Endodermal cell (in vitro differentiated cells): Measurements from ENCODE around the gene ACSM6. TPM values are rescaled to one million over a fixed set of nuclear protein-coding genes. Genes with fewer than 3 reads are reported as not detected.
"Not testable (repeated sequence)": the region's sequence is repeated elsewhere in the genome, so short reads cannot be mapped to it uniquely, and the experiment has no call there.

Experiments
- DNase-seq: peaks from one replicate; pipeline ENCODE4 v3.0.0-alpha.2; 2017
- H3K27ac ChIP-seq: 2 replicates; pipeline ENCODE4 v1.5.1; 2013; ENCODE audit warnings: mild to moderate bottlenecking, low read depth, low read length, moderate library complexity
- H3K27me3 ChIP-seq: 2 replicates; pipeline ENCODE4 v1.6.1; 2013; ENCODE audit warnings: mild to moderate bottlenecking, low read length, moderate library complexity; ENCODE audit not compliant: insufficient read depth, control insufficient read depth, poor library complexity, severe bottlenecking
- H3K36me3 ChIP-seq: 2 replicates; pipeline ENCODE4 v1.7.0; 2013; ENCODE audit warnings: mild to moderate bottlenecking, low read length, moderate library complexity; ENCODE audit not compliant: control insufficient read depth, insufficient read depth
- H3K4me1 ChIP-seq: one replicate; pipeline ENCODE4 v1.7.0; 2013; ENCODE audit warnings: low read length; ENCODE audit not compliant: control insufficient read depth, insufficient read depth
- H3K4me3 ChIP-seq: 2 replicates; pipeline ENCODE4 v1.5.1; 2013; ENCODE audit warnings: mild to moderate bottlenecking, low read length, moderate library complexity
- H3K9ac ChIP-seq: 2 replicates; pipeline ENCODE4 v1.6.1; 2013; ENCODE audit warnings: mild to moderate bottlenecking, low read length, moderate library complexity; ENCODE audit not compliant: poor library complexity, severe bottlenecking; ENCODE audit errors: extremely low read depth
- H3K9me3 ChIP-seq: 2 replicates; pipeline ENCODE4 v1.6.1; 2013; ENCODE audit warnings: mild to moderate bottlenecking, low read length, moderate library complexity; ENCODE audit not compliant: control insufficient read depth
- H3K27ac Mint-ChIP-seq: 2 replicates; pipeline ENCODE4 v1.8.0; 2020; ENCODE audit warnings: mixed read lengths
- H3K27me3 Mint-ChIP-seq: 2 replicates; pipeline ENCODE4 v1.8.0; 2021; ENCODE audit warnings: mild to moderate bottlenecking, mixed read lengths; ENCODE audit not compliant: insufficient read depth
- H3K36me3 Mint-ChIP-seq: 2 replicates; pipeline ENCODE4 v1.8.0; 2020; ENCODE audit warnings: low read depth, mixed read lengths
- H3K4me1 Mint-ChIP-seq: 2 replicates; pipeline ENCODE4 v1.8.0; 2020; ENCODE audit warnings: mixed read lengths
- H3K4me3 Mint-ChIP-seq: 2 replicates; pipeline ENCODE4 v1.8.0; 2020; ENCODE audit warnings: mild to moderate bottlenecking, moderate library complexity, mixed read lengths
- H3K9me3 Mint-ChIP-seq: 2 replicates; pipeline ENCODE4 v1.8.0; 2020; ENCODE audit warnings: mild to moderate bottlenecking, mixed read lengths
- CTCF ChIP-seq: fragments of 200-600 bp; sonication (generic); conservative IDR thresholded peaks from 2 replicates; pipeline ENCODE4 v1.5.0; 2021; ENCODE audit warnings: antibody characterized with exemption, mild to moderate bottlenecking
- WGBS, 2 experiments: methylation state at CpG; one replicate each; pipeline versions ENCODE4 v1.1.5 to v1.1.7; 2013; ENCODE audit warnings: missing lambda C conversion rate in 2 of 2, mixed read lengths in 1 of 2; ENCODE audit not compliant: insufficient coverage in 1 of 2, insufficient read length in 1 of 2; 5-methylcytosine and 5-hydroxymethylcytosine counted together
- total RNA-seq, 2 donors: library from RNA; stranded (reverse); fragmentation: NEBNext Ultra II Directional in 1 of 2; extraction: Animal tissue kit (Norgen Biotek cat#: 25700) in 1 of 2; gene quantifications; 2 replicates in 1 of 2; 3 replicates in 1 of 2; pipeline ENCODE4 v1.2.1, GENCODE V29; 2021

The ACSM6 gene
- total RNA-seq, 2 donors from 2014 or later, result not detected

GRCh38 chr10:95229724-95230627, 35.9 kb downstream of the ACSM6 start:
- Mint-ChIP-seq H3K27me3 (no peaks in the 10 kb centered on the region), H3K4me1 (peaks cover 37% of the 10 kb centered on the region), H3K4me3 (peak overlapping the region; percentile 91), H3K9me3 (no peaks in the 10 kb centered on the region), H3K27ac (peak overlapping the region; percentile 99), H3K36me3 (peaks cover 30% of the 10 kb centered on the region)
- Histone ChIP-seq H3K27me3 (no peaks in the 10 kb centered on the region), H3K36me3 (peaks cover 25% of the 10 kb centered on the region), H3K4me1 (peaks cover 3% of the 10 kb centered on the region), H3K9me3 (no peaks in the 10 kb centered on the region), H3K27ac (peak overlapping the region; percentile 57), H3K9ac (peak overlapping the region; percentile 56), H3K4me3 (peak overlapping the region; percentile 78)
- peak; percentile 88 for DNase-seq
- TF ChIP-seq CTCF, result no peak
- WGBS, 2 experiments, result 14 to 20% methylated on average over 3 to 8 of the region's 10 CpGs

- H3K9me3 ChIP-seq, H3K27me3 ChIP-seq, H3K4me1 ChIP-seq, H3K9me3 Mint-ChIP-seq, H3K27me3 Mint-ChIP-seq: not testable (repeated sequence)
- H3K4me3 ChIP-seq, result peak overlapping the region; percentile 78
- 11 to 20% methylated on average over 11 to 36 of the region's 36 CpGs for WGBS, 2 experiments
- peaks cover 28% of the 10 kb centered on the region for H3K36me3 Mint-ChIP-seq
- H3K27ac Mint-ChIP-seq, result peak overlapping the region; percentile 99
- H3K36me3 ChIP-seq, result peaks cover 29% of the 10 kb centered on the region
- H3K9ac ChIP-seq, result peak overlapping the region; percentile 56
- peak overlapping the region; percentile 38 for H3K27ac ChIP-seq
- H3K4me3 Mint-ChIP-seq, result peak overlapping the region; percentile 91
- DNase-seq, result peak; percentile 96
- peaks cover 38% of the 10 kb centered on the region for H3K4me1 Mint-ChIP-seq
Measured at GRCh38 chr10:95230677-95231586, 36.9 kb downstream of the ACSM6 start.

- WGBS, 2 experiments, result 94% methylated on average over 2 of the region's 2 CpGs; no CpG with 5 or more reads in 1 of the 2 experiments
- Mint-ChIP-seq H3K27ac (no peak overlapping the region), H3K27me3 (no peaks in the 10 kb centered on the region), H3K36me3 (peaks cover 39% of the 10 kb centered on the region), H3K9me3 (no peaks in the 10 kb centered on the region), H3K4me3 (no peak overlapping the region), H3K4me1 (peaks cover 37% of the 10 kb centered on the region)
- Histone ChIP-seq H3K9ac (no peak overlapping the region), H3K36me3 (peaks cover 55% of the 10 kb centered on the region), H3K27me3 (no peaks in the 10 kb centered on the region), H3K9me3 (no peaks in the 10 kb centered on the region), H3K4me3 (no peak overlapping the region), H3K27ac (no peak overlapping the region), H3K4me1 (no peaks in the 10 kb centered on the region)
- TF ChIP-seq CTCF, result no peak
- no peak for DNase-seq
Measured at GRCh38 chr10:95233377-95234034, 39.5 kb downstream of the ACSM6 start.
